Stimulated activated CD8-positive, alpha-beta memory T cell treated with anti-CD3 and anti-CD28 coated beads, Interleukin-15, amount 100 ng/mL, for 1 hour (primary cell): Measurements from ENCODE around the gene DMC1.
"Not testable (repeated sequence)": the region's sequence is repeated elsewhere in the genome, so short reads cannot be mapped to it uniquely, and the experiment has no call there.

Source experiments
- DNase-seq: peaks from one replicate; pipeline ENCODE4 v3.0.0-alpha.2; 2020; ENCODE audit warnings: low read depth

The DMC1 gene

GRCh38 chr22:38569972-38570778 lies at the start of gene DMC1:
Gene DMC1, minus strand, starts transcription at chr22:38570183. Its CDS starts 1,927 bp downstream, at chr22:38568256.
- DNase-seq = peak; percentile 97

GRCh38 chr22:38618682-38619081 lies 48.7 kb upstream of the DMC1 start:
- no peak for DNase-seq

- no peak for DNase-seq
These were observed 48.3 kb upstream of the DMC1 start for GRCh38 chr22:38618258-38618657.

GRCh38 chr22:38615064-38615405 lies 45.1 kb upstream of the DMC1 start:
- DNase-seq = not testable (repeated sequence)

GRCh38 chr22:38614332-38615063 lies 44.5 kb upstream of the DMC1 start:
- DNase-seq = no peak

GRCh38 chr22:38613588-38613987 lies 43.6 kb upstream of the DMC1 start:
- DNase-seq = no peak

- DNase-seq = no peak
These were observed 42.4 kb upstream of the DMC1 start for GRCh38 chr22:38612217-38613006.

GRCh38 chr22:38611559-38611958 lies 41.6 kb upstream of the DMC1 start:
- DNase-seq = no peak

GRCh38 chr22:38610234-38610633 lies 40.3 kb upstream of the DMC1 start:
- DNase-seq = no peak

GRCh38 chr22:38608992-38609750 lies 39.2 kb upstream of the DMC1 start:
- no peak for DNase-seq

GRCh38 chr22:38607680-38608079 lies 37.7 kb upstream of the DMC1 start:
- DNase-seq = no peak

GRCh38 chr22:38602166-38602565 lies 32.2 kb upstream of the DMC1 start:
- no peak for DNase-seq

GRCh38 chr22:38601221-38601764 lies 31.3 kb upstream of the DMC1 start:
- no peak for DNase-seq

GRCh38 chr22:38599466-38599865 lies 29.5 kb upstream of the DMC1 start:
- DNase-seq = no peak

- DNase-seq = not testable (repeated sequence)
These were observed 12.9 kb upstream of the DMC1 start for GRCh38 chr22:38582923-38583322.

- DNase-seq = no peak
These were observed 8.5 kb upstream of the DMC1 start for GRCh38 chr22:38578505-38578904.

- peak; percentile 0 for DNase-seq
These were observed 2.1 kb upstream of the DMC1 start for GRCh38 chr22:38572065-38572464.

GRCh38 chr22:38570779-38571364 lies 889 bp upstream of the DMC1 start:
- peak; percentile 1 for DNase-seq

GRCh38 chr22:38569181-38569971 lies 607 bp downstream of the DMC1 start:
- DNase-seq = peak; percentile 0

GRCh38 chr22:38567531-38568285 lies 2.3 kb downstream of the DMC1 start:
- DNase-seq = no peak
